ENCODE measurements around the gene FBP2.

The FBP2 gene

DNA sequence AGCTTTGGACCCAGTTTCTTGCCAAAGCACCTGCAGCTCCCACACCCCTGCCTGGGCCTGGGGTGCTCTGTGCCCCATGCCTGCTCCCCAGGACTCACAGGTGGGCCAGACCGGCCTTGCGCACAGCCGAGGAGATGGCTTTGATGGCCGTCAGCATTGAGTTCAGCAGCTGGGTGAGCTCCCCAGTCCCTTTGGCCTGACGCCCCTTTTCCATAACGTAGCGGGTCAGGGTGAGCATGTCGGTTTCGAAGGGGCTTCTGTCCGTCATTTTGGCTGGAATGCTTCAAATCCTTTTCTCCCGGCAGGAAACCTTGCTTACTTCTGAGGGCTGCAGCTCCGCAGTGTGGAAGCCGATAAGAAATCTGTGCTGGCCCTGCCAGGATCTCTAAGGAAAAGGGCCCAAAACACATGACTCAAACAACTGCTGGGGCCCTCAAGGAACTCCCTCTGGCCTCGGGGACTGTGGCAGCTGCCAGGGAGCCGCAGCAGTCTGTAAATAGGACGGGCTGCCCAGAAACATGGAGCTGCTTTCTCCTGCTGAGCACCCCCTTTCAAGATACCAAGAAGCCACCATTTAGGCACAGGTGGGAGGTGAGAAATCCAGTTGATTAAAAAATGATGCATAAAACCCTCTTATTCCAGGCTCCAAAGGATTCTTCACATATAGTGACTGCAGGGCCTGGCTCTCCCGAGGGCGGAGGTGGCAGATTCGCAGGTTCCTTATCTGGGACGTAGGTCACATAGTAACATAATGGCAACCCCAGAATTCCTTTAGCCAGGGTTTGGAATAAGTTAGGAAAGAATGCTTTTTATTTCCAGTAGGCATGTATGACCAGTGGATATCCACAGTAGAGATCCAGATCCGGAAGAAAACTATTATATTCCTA, at the start of gene FBP2:
Gene FBP2, minus strand, starts transcription at position 366 of the 887 bp plus-strand sequence. Its CDS starts 98 bp downstream, at position 268.
- DNase-seq: peak in 1 of 42 donors; percentile 15
- intact Hi-C loops (cut with DNase I): no loop called here

DNA sequence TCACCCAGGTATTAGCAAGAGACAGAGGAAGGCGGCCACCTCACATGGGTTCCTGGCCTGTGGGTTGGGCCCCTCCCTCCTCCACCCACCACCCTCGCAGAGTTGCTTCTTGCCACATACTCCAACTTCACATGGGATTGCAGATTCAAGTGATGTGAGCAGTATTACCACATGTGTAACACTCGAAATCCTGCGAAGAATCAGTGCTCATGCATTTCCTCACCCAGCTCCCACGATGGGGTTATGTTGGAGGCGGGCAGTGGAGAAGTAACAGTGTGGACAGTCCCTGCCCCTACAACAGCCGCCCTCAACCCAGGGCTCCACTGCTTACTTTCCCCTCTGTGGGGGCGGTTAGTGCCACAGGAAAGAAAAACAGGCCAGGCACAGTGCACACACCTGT, 49.6 kb upstream of the FBP2 start:
- no peak for DNase-seq
- intact Hi-C loops (cut with DNase I): no loop called here

DNA sequence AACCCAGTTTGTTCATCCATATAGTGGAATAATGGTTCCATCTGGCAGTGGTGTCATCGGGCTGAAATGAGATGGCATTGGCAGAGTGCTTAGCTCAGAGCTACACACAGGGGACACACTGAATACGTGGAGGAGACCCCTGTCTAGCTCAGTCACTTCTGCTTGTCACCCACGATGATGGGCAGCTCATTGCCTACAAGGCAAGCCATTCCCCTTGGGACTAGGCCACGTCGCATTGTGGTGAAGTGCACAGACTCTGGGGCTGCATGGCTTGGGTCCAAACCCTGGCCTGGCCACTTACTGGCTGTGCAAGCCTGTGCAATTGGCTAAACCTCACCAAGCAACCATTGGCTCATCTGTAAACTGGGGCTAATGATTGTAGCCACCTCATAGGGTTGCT, 48.9 kb upstream of the FBP2 start:
- no peak for DNase-seq
- intact Hi-C loops (cut with DNase I): no loop called here

DNA sequence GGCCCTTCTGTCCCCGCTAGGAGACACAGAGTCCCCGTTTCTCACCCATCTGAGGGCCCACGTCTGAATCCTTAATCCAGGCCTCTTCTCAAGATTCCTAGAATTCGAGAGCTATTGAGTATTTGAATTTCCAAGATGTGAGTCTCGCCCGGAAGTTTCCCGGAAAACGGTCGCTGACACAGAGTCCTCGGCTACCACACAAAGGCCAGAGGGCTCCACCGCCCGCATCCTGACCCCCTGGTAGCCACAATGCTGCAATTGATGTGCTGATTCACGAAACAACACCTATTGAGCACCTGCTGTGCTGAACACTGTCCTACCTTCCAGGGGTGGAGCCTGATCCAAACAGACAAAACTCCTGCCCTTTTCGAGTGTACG, 46.4 kb upstream of the FBP2 start:
- intact Hi-C loops (cut with DNase I): no loop called here

DNA sequence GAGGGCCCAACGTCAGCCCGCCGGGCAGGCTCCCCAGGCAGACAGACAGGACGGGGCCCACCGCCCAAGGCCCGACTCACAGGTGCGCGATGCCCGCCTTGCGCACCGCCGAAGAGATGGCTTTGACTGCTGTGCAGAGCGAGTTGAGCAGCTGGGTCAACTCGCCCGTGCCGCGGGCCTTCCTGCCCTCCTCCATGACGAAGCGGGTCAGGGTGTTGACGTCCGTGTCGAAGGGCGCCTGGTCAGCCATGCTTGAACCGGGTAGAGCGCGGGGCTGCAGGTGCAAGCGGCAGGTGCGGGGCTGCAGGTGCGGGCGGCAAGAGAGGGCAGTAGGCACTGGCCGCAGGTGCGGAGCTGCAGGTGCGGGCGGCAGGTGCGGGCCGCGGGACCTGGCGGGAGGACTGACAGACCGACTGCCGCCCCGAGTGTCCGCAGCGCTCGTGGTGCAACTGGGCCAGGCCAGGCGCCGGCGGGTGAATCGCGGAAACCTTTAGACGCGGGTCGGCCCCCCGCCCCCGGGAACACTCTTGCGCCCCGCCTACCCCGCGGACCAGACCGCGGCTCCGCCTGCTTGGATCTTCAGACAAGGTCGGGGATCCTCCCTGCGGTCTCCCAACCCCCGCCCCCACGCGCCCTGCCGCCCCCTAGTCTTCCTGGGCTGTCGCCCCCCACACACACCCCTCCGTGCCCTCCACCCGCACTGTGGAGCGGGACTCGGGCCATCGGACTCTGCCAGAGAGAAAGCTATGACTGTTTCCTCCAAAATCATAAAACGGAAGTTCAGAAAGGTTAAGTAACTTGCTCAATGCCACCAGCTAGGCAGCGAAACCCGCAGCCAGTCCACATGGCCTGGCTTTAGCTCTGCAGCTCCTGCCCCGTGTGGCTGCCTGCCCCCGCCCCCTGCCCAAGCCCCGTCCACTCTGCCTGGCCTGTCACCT, 45.7 kb upstream of the FBP2 start, which contains the start of gene FBP1:
Gene FBP1, minus strand, starts transcription at position 458 of the 938 bp plus-strand sequence. Its CDS starts 208 bp downstream, at position 250.
- intact Hi-C loops (cut with DNase I): no loop called here
- peak in 21 of 42 donors; percentile 3 to 51 (median 21) for DNase-seq

More for the DNA sequence above, 46.4 kb upstream of the FBP2 start:
- DNase-seq: no peak

DNA sequence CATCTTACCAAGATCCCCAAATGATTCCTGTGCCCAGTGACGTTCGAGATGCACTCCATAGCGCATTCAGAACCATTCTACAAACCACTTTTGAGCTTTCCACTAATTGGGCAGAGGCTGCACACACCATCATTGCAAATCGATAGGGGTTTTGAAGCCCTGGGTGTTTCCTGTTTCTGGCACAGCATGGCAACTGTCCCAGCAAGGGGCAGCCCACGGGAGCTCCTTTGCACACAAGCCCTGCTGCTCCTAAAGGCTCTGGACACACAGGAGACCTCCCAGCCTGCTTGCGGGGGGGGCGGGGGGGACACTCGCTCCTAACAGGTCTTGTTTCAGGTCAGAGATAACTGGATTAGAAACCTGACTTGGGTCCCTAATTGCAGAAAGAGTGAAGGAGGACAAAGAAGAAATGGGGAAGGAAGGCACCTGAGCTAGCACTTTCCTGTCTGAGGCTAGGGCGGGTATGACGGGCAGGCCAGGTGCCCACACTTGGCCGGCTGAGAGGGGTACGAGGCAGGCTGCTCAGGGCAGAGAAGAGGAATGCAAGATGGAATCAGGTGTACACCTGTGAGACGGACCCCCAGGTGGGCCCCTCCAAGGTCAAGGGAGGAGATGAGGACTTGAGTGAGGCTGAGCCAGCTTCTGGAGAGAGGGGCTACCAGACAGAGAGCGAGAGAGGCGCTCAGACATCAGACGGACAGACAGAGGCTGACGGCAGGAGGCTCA, 44.9 kb upstream of the FBP2 start:
- no peak for DNase-seq
- intact Hi-C loops (cut with DNase I): no loop called here

DNA sequence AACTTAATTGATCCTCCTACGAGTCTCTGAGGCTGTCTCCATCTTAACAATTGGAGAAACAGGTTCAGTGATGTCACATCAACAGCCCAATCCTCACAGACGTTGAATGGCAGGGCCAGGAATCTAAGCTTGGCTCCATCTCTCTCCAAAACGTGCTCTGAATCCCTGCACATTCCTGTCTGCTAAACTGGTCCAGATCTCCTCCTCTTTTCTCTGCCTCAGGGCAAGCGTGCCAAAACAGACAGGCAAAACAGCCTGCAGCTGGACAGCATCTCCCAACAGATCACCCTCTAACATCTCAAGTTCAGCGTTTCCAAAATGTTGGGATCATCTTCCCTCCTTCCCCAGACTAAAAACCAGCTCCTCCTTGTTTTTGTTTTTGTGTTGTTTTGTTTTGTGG, 39.1 kb upstream of the FBP2 start:
- intact Hi-C loops (cut with DNase I): no loop called here
- DNase-seq: peak in 2 of 42 donors; percentile 11 to 13

DNA sequence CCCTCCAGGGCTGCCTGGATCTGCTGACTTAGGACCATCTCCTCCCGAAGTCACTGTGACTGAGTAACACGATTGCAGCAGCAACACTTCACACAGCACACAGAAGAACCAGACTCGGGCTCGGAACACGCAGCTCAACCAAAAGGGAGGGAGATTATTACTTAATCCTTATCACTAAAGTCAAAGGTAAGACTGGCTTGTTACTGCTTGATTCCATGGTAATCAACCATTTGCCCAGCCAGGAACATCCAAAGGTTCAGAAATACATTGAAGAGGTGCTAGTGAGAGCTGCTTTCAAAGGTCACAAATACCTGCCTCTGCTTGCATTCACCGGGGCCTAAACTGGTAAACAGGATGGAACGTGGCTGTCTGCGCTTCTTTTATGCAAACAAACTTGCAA, 38.0 kb upstream of the FBP2 start:
- DNase-seq: no peak
- intact Hi-C loops (cut with DNase I): no loop called here

DNA sequence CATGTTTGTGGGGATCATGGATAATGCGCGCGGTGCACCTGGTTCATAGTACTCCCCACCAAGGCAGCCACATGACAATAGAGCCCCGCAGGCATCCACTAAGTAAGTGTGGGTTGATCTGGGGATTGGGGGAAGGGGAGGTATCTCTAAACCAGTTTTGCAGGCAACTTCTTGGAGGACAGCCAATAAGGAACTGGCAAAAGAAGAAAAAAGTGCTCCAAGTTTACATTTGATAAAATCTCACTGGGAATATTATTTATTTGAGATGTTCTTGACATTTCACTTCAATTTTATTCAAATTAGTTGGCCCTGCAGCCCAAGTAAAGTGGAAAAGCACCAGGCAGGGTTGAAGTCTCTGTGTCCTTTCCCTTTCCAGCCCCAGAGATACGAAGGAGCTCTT, 37.2 kb upstream of the FBP2 start:
- DNase-seq: no peak
- intact Hi-C loops (cut with DNase I): no loop called here

DNA sequence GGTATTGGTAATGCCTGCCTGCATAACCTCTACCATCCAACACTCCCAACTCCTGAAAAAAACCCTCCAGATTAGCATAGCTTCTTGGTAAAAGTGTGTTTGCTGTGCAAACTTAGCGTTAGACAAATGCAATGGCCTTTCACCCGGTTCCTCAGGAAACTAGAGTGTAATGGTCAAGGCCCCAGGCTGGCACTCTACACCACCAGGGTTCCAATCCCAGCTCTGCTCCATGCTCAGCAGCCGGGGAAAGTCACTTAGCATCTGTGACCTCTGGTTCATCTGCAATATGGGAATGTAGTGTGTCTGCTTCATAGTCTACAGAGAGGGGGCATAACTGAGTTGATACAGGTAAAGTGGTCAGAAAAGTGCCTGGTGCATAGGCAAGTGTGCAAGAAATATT, 36.7 kb upstream of the FBP2 start:
- no peak for DNase-seq
- intact Hi-C loops (cut with DNase I): no loop called here

DNA sequence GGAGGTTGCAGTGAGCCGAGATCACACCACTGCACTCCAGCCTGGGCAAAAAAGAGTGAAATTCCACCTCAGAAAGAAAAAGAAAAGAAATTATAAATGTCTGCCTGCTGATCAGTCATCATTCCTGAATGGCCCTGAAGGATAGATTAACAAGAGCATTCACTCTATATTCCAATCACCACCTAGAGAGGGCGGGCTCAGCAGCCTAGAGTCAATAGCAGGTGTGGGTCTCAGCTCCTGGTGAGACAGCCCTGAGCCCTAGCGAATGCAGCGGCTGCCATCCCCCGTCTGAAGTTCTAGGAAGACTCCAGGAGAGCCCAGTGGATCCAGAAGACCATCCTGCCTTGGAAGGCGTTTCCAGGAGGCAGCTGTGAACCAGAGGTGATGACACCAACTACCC, 33.7 kb upstream of the FBP2 start:
- no peak for DNase-seq
- intact Hi-C loops (cut with DNase I): no loop called here

DNA sequence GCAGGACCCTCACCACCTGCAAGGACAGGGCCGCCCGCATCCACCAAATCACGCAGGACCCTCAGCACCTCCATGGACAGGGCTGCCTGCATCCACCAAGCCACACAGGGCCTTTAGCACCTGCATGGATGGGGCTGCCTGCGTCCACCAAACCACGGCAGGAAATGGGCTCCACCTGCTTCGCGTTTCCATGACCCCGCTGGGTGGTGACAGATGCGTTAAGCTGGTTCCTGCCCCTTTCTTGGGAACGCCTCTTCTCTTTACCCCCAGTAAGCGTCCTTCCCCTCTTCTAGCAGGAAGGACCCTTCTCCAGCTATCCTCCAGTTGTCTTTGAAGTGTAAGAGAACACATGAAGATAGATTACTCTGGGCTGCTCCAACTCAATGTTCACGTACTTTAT, 32.2 kb upstream of the FBP2 start:
- DNase-seq: no peak
- intact Hi-C loops (cut with DNase I): no loop called here

DNA sequence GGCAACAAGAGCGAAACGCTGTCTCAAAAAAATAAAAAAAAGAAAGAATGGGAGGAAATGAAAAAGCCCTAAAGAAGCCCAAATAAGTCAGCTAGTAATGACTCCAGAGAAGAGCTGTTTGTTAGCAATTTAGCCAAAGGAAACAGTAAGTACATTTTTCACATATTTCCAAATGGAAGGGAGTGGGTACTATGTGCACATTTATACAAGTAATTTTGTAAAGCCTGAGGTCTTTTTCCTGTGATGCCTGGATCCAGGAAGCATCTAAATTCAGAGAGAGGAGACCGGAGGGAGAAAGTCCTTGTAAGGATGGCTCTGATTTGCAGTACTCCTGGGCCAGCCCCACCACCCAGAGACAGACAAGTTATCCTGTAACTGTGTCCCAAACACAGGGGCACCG, 31.0 kb upstream of the FBP2 start:
- intact Hi-C loops (cut with DNase I): no loop called here
- no peak for DNase-seq

DNA sequence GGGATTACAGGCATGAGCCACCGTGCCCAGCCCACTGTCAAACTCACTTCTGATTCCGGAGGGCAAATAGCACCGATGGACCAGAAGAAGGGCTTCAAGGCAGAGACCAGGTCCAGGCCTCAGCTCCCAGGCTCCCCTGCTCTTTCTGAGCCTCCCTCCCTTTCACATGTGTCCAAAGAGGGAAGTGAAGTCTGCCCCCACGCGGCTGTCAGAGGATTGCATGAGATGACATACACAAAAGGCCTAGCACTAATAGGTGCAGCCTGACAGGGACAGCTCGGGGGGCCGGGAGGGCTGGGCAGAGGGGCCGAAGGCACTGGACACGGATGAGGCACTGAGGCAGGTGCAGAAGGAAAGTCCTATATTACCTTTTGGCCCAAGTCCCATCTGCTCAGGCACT, 29.6 kb upstream of the FBP2 start:
- intact Hi-C loops (cut with DNase I): no loop called here
- no peak for DNase-seq

DNA sequence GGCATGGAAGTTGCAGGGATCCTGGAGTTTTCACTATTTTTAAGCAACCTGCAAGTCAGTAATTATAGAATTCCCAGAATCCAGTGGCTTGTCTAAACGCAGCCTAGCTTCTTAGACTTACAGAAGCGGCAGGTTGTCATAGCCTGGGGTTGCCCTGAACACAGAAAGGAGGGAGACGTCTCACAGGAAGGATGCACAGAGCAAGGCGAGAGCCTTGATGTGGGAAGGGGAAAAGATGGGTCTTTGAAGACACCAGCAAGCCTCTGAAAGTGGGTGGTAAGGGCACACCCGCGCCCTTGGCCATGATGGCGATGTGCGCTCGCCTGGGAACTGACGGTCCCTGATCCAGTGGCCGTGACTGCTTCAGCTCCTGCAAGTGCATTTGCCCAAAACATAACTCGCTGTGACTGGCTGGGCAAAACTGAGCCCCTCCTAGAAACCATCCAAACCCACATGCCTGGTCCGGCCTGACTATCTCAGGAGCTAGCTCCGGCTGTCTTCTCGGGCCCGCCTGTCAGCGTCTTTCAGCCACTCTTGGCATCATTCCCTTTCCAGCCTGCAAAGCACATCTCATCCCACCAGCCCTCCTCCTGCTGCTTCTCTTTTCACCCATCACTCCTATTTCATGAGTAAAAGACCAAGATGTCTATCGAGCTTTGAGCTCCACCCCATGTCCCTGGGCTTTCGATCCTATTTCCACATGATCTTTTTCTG, 28.6 kb upstream of the FBP2 start:
- no peak for DNase-seq

DNA sequence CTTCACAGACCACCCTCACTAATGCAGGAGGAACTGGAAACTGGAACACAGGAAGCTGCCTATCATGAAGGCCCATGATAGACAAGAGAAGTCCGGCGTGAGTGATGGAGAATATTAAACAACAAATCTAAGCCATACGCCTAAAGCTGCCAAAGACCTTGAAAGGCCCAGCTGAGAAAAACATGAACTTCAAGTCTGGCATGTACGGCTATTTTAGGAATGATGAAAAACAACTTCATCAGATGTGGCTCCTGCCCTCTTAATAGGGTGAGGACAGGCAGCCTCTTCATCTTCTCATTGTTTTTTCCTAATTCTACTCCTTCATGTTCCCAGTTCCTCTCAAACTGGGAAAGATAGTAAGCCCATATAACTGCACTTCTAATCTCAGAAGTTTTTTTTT, 25.4 kb upstream of the FBP2 start:
- no peak for DNase-seq
- intact Hi-C loops (cut with DNase I): no loop called here

More for the DNA sequence above, 28.6 kb upstream of the FBP2 start:
- intact Hi-C loops (cut with DNase I): no loop called here

DNA sequence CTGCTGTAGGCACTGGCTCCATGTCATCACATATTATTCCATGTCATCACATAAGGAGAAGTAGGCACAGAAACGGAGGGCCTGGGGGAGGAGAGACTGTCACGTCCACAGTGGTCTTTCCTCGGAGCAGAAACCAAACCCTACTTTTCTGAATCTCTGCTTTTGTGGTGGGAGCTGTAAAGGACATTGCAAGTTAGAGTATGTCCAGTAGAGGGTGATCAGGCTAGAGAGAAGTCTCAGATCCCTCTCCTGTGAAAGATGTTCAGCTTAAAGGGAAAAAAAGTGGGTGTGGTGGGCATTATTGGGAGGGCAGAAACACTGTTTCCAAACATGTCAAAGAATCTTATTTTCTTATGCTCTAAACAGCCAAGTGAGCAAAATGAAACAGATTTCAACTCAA, 19.4 kb upstream of the FBP2 start:
- intact Hi-C loops (cut with DNase I): no loop called here

DNA sequence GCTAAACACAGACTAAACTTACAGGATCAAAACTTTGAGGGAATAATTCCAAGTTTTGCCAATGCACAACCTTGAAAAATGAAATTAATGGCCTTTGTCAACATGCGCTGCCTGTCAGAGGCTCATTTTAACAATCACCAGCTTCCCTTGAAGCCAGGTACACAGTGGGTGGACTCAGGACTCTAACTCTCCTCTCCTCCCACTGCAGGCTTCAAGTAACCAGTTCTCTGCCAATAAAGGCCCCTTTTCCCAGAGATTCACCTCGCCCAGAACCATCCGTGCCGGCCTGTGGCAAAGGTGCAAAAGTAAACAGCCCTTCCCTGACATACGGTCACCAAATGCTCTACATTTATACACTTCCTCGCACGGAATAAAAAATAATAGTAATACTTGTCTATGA, 18.4 kb upstream of the FBP2 start:
- DNase-seq: no peak
- intact Hi-C loops (cut with DNase I): no loop called here

More for the DNA sequence above, 19.4 kb upstream of the FBP2 start:
- no peak for DNase-seq

DNA sequence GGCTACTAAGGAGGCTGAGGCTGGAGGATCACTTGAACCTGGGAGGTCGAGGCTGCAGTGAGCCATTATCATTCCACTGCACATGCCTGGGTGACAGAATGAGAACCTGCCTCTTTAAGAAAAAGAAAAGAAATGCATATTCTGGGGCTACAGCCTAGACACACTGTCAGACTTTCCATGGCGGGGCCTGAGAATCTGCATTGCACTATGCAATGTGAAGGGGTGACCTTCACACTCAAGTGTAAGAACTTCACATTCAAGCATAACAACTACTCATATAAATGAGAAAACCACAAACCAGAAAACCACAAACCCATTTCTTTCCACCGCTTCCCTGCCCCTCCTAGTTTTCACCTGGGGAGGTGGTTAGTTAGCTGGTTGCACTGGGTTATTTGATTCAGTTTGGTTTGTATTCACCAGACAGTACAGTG, 18.0 kb upstream of the FBP2 start:
- intact Hi-C loops (cut with DNase I): no loop called here
- DNase-seq: no peak

Measured in head of caudate nucleus (tissue), 42 donors.